Heart right ventricle (tissue), 16 donors: ENCODE data around the gene C12orf43. TPM values are rescaled to one million over a fixed set of nuclear protein-coding genes. Genes with fewer than 3 reads are reported as not detected.

ENCODE experiments used
- ATAC-seq, 8 donors: fragments of 200-7000 bp; cut with Tn5 transposase; one replicate each; pipeline ENCODE4 v1.9.1; 2020; ENCODE audit warnings: mild to moderate bottlenecking in 8 of 8, moderate library complexity in 8 of 8, moderate number of reproducible peaks in 1 of 8
- DNase-seq, 2 donors: peaks; one replicate each; pipeline ENCODE4 v3.0.0-alpha.2; 2020
- H3K27ac ChIP-seq, 10 donors: fragments of 200-600 bp; sonication (generic) in 2 of 10; one replicate each; pipeline versions ENCODE4 v1.5.0 to v1.8.0; 2020 to 2022; ENCODE audit warnings: mild to moderate bottlenecking in 3 of 10
- H3K27me3 ChIP-seq, 7 donors: fragments of 200-600 bp; one replicate each; pipeline ENCODE4 v1.8.0; 2021 to 2022; ENCODE audit warnings: mild to moderate bottlenecking in 2 of 7
- H3K36me3 ChIP-seq, 9 donors: fragments of 200-600 bp; sonication (generic) in 1 of 9; one replicate each; pipeline versions ENCODE4 v1.5.0 to v1.8.0; 2020 to 2022; ENCODE audit warnings: mild to moderate bottlenecking in 2 of 9
- H3K4me1 ChIP-seq, 9 donors: fragments of 200-600 bp; sonication (generic) in 1 of 9; one replicate each; pipeline versions ENCODE4 v1.5.0 to v1.8.0; 2020 to 2022; ENCODE audit warnings: mild to moderate bottlenecking in 4 of 9
- H3K4me3 ChIP-seq, 10 donors: fragments of 200-600 bp; sonication (generic) in 2 of 10; one replicate each; pipeline versions ENCODE4 v1.5.0 to v1.8.0; 2020 to 2022; ENCODE audit warnings: mild to moderate bottlenecking in 7 of 10, moderate library complexity in 2 of 10
- H3K9me3 ChIP-seq, 11 donors: fragments of 200-600 bp in 10 of 11; sonication (generic) in 2 of 11; one replicate each; pipeline versions ENCODE4 v1.5.0 to v1.8.0; 2013 to 2022; ENCODE audit warnings: mild to moderate bottlenecking in 2 of 11, control low read depth in 1 of 11, moderate library complexity in 1 of 11
- WGBS, 2 donors: extraction: QIAGEN DNeasy Blood & Tissue Kit; methylation state at CpG; one replicate each; pipeline ENCODE4 v1.1.7; 2013; ENCODE audit warnings: inconsistent platforms in 1 of 2; 5-methylcytosine and 5-hydroxymethylcytosine counted together
- intact Hi-C, 10 donors: fragments of 100-400 bp; cut with DNase I; formaldehyde crosslinking; loops; one replicate each; pipeline versions ENCODE4 v1.11.1 to v1.14.2; 2022
- polyA plus RNA-seq, 2 donors: library from polyadenylated mRNA; stranded (reverse); fragments of 200-250 nt; gene quantifications; one replicate each; pipeline ENCODE4 v1.2.3, GENCODE V29; 2013
- total RNA-seq, 10 donors: library from RNA; stranded (reverse); fragmentation: NEBNext Ultra II Directional in 3 of 10; extraction: Animal tissue kit (Norgen Biotek cat#: 25700) in 3 of 10; gene quantifications; one replicate each; pipeline versions ENCODE4 v1.2.1 to v1.2.4, GENCODE V29; 2021 to 2023
- TF ChIP-seq, protein P1 (sequence below), 9 donors: fragments of 200-600 bp; sonication (generic) in 2 of 9; IDR thresholded peaks; one replicate each; pipeline versions ENCODE4 v1.5.0 to v1.8.0; 2021 to 2022; ENCODE audit warnings: antibody characterized with exemption in 9 of 9, mild to moderate bottlenecking in 5 of 9, moderate library complexity in 1 of 9
- donor health status: Arrhythmogenic right ventricular cardiomyopathy.
- donor health status: ischemic (EF 13 %, LVEDD 7.1; RV severe dilation, severe dysfunction).
- donor health status: healthy with polysubstance abuse.
- donor health status: DM: no; HTN: yes; CAD: no.
- donor health status: DM: no; HTN: no; CAD: no.
- donor health status: ischemic (EF 25% LVEDD 6.9; RV normal size, moderate dysfunction).
- donor health status: ischemic (EF 25% LVEDD 5.7; RV mildly dilated, moderate dysfunction).
- donor health status: healthy.
- donor health status: DM: yes; HTN: yes; CAD: no.
- donor health status: Ischemic cardiomyopathy.
- donor health status: ischemic (EF 35%, LVEDD 5.7; RV mildly dilated, moderate dysfunction).
- donor health status: nonischemic (EF 11% LVEDD 7.7; RV severe dilation, severe dysfunction).
- donor health status: DM: yes; HTN: yes; CAD: no.
- donor health status: PGD.
- donor health status: ischemic (EF 29% LVEDD 5.4; RV normal size, mild dysfunction).
- donor health status: nonischemic (EF 23%, LVEDD 6.1; RV moderate dilation, normal function).

C12orf43 gene
- total and polyA plus RNA-seq, 12 donors = 5.7 to 11.4 (median 8.5) TPM

DNA sequence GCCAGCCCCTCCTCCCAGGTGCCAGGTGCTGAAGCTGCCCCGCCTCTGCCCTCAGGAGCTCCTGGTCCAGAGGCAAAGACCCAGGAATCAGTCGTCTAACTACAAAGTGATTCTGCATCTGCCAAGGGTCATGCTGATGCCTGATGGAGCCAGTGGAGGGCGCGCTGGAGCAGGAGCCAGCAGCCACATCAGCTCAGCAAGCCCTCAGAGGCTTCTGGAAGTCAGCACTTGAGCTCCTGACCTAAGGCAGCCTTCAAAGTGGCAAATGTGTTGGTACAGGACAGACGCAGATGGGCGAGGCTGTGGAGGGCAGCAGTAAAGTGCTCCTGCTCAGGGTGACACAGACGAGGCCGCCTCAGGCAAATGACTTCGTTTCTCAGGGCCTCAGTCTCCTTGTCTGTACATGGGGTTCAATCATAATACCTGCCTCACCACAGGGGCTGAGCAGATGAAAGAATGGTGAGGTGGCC is 10.9 kb downstream of the C12orf43 start:
- H3K4me1 ChIP-seq = no peaks in the 10 kb centered on the region
- 69 to 72% methylated on average over 9 of the region's 9 CpGs for WGBS, 2 donors
- H3K27ac ChIP-seq = no peak overlapping the region
- no peaks in the 10 kb centered on the region for H3K9me3 ChIP-seq
- no peak for DNase-seq
- intact Hi-C loops = no loop called here
- ATAC-seq = no peak
- TF ChIP-seq, protein P1, sequence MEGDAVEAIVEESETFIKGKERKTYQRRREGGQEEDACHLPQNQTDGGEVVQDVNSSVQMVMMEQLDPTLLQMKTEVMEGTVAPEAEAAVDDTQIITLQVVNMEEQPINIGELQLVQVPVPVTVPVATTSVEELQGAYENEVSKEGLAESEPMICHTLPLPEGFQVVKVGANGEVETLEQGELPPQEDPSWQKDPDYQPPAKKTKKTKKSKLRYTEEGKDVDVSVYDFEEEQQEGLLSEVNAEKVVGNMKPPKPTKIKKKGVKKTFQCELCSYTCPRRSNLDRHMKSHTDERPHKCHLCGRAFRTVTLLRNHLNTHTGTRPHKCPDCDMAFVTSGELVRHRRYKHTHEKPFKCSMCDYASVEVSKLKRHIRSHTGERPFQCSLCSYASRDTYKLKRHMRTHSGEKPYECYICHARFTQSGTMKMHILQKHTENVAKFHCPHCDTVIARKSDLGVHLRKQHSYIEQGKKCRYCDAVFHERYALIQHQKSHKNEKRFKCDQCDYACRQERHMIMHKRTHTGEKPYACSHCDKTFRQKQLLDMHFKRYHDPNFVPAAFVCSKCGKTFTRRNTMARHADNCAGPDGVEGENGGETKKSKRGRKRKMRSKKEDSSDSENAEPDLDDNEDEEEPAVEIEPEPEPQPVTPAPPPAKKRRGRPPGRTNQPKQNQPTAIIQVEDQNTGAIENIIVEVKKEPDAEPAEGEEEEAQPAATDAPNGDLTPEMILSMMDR (IDR thresholded peaks at IDR 0.05) = peak in 8 of 9 donors; percentile 11 to 66 (median 48)
- no peaks in the 10 kb centered on the region for H3K27me3 ChIP-seq
- peaks cover 3 to 88% (median 27%) of the 10 kb centered on the region in 9 donors for H3K36me3 ChIP-seq
- no peak overlapping the region for H3K4me3 ChIP-seq

DNA sequence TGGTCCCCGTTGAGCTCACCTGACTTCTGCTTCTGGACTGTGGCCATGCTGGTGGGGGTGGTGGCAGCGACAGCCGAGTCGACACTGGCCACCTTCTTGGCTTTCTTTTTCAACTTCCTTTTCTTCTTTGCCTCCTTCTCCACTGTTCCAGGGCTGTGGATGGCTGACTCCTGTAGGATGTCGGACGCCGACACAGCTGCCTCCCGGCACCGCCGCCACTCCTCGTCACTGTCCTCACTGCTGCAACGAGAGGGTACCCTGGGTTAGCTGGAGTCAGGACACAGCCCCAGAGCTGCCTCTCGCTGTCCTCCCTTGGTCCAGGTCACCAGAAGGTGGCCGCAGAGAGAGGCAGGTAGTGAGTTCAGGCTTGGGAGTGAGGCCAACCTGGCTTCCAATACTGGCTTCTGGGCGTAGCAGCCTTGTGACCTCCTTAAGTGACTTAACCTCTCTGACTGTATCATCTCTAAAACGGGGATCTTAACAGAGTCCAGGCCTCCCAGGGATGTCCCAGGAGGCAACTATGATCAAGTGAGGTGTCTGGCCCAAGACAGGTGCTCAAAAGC is 12.0 kb downstream of the C12orf43 start:
- ATAC-seq = no peak
- Histone ChIP-seq H3K27ac (no peak overlapping the region), H3K36me3 (peaks cover 0 to 78% (median 23%) of the 10 kb centered on the region in 9 donors), H3K9me3 (no peaks in the 10 kb centered on the region), H3K4me1 (peaks cover 0 to 3% (median 0%) of the 10 kb centered on the region in 9 donors), H3K4me3 (no peak overlapping the region), H3K27me3 (no peaks in the 10 kb centered on the region)
- WGBS, 2 donors = 89 to 94% methylated on average over 16 of the region's 16 CpGs
- TF ChIP-seq, protein P1 (IDR thresholded peaks at IDR 0.05) = no peak
- intact Hi-C loops = no loop called here
- no peak for DNase-seq

DNA sequence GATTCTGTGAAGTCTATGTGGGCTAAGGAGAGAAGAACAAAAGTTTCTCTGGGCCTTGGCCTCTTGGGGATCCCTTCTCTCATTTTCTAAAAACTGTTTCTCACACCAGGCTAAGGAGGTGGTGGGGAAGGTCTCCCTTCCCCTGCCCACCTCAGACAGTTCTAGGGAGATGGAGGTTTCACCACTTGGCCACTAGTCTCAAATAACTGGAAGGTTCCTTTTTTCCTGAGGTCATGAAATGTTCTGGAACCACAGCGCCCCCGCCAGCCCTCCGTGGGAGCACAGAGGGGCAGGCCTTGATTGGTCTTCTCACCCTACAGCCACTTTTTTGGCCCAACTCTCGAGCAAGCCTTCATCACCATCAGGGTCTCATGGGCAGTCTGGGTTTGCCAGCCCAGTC is 12.6 kb downstream of the C12orf43 start:
- peaks cover 0 to 71% (median 19%) of the 10 kb centered on the region in 9 donors for H3K36me3 ChIP-seq
- H3K27ac ChIP-seq = no peak overlapping the region
- H3K4me1 ChIP-seq = peaks cover 0 to 3% (median 0%) of the 10 kb centered on the region in 9 donors
- H3K4me3 ChIP-seq = no peak overlapping the region
- ATAC-seq = no peak
- intact Hi-C loops = no loop called here
- H3K27me3 ChIP-seq = peaks cover 0 to 4% (median 0%) of the 10 kb centered on the region in 7 donors
- 82 to 86% methylated on average over 4 of the region's 4 CpGs for WGBS, 2 donors
- no peaks in the 10 kb centered on the region for H3K9me3 ChIP-seq
- no peak for DNase-seq
- TF ChIP-seq, protein P1 (IDR thresholded peaks at IDR 0.05) = no peak

DNA sequence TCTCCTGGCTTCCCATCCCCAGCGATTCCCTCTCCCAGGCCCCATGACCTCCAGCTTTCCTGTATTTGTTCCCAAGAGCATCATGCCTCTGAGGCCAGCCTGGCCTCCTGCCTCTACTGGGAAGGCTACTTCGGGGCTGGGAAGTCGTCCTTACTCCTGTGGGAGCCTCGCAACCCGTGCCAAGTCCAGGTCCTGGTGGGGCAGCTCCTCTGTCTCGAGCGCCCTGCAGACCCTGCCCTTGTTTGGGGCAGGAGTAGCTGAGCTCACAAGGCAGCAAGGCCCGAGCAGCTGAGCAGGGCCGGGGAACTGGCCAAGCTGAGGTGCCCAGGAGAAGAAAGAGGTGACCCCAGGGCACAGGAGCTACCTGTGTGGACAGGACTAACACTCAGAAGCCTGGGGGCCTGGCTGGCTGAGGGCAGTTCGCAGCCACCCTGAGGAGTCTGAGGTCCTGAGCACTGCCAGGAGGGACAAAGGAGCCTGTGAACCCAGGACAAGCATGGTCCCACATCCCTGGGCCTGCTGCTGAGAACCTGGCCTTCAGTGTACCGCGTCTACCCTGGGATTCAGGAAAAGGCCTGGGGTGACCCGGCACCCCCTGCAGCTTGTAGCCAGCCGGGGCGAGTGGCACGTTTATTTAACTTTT is 14.3 kb downstream of the C12orf43 start:
- peaks cover 0 to 3% (median 0%) of the 10 kb centered on the region in 9 donors for H3K4me1 ChIP-seq
- WGBS, 2 donors = 83 to 85% methylated on average over 16 of the region's 16 CpGs
- ATAC-seq (peak in 1 of 8 donors; percentile 22), DNase-seq (no peak)
- no peaks in the 10 kb centered on the region for H3K9me3 ChIP-seq
- TF ChIP-seq, protein P1 (IDR thresholded peaks at IDR 0.05) = no peak
- H3K4me3 ChIP-seq = no peak overlapping the region
- intact Hi-C loops = no loop called here
- H3K27me3 ChIP-seq = peaks cover 0 to 16% (median 0%) of the 10 kb centered on the region in 7 donors
- H3K27ac ChIP-seq = no peak overlapping the region
- peaks cover 0 to 54% (median 18%) of the 10 kb centered on the region in 9 donors for H3K36me3 ChIP-seq
